Stimulated activated CD4-positive, alpha-beta T cell treated with anti-CD3 and anti-CD28 coated beads, Interleukin-1b, Interleukin-23, amount 100 ng/mL, for 4 hours (primary cell): ENCODE measurements around the gene TYRO3.
"Not testable (repeated sequence)": the region's sequence is repeated elsewhere in the genome, so short reads cannot be mapped to it uniquely, and the experiment has no call there.

Experiments
- DNase-seq, 2 donors: peaks; one replicate each; pipeline ENCODE4 v3.0.0-alpha.2; 2020; ENCODE audit warnings: low read depth in 2 of 2

Gene TYRO3

GRCh38 chr15:41554343-41554742 lies 4.7 kb upstream of the TYRO3 start:
- DNase-seq = no peak

GRCh38 chr15:41554915-41555314 lies 4.1 kb upstream of the TYRO3 start:
- no peak for DNase-seq

- DNase-seq = no peak
Observed at GRCh38 chr15:41556677-41557076, 2.3 kb upstream of the TYRO3 start.

GRCh38 chr15:41557673-41558399 lies 1.2 kb upstream of the TYRO3 start:
- peak; percentile 57 to 59 for DNase-seq

GRCh38 chr15:41559239-41559782 lies 299 bp downstream of the TYRO3 start:
- DNase-seq = no peak

GRCh38 chr15:41560572-41560874 lies 1.5 kb downstream of the TYRO3 start:
- DNase-seq = no peak

- DNase-seq = no peak
Observed at GRCh38 chr15:41561104-41561776, 2.2 kb downstream of the TYRO3 start.

- no peak for DNase-seq
Observed at GRCh38 chr15:41561777-41562145, 2.7 kb downstream of the TYRO3 start.

- no peak for DNase-seq
Observed at GRCh38 chr15:41562244-41562643, 3.2 kb downstream of the TYRO3 start.

GRCh38 chr15:41562784-41563198 lies 3.8 kb downstream of the TYRO3 start:
- DNase-seq = no peak

- no peak for DNase-seq
Observed at GRCh38 chr15:41564286-41564959, 5.4 kb downstream of the TYRO3 start.

GRCh38 chr15:41564960-41565502 lies 6.0 kb downstream of the TYRO3 start:
- DNase-seq = no peak

GRCh38 chr15:41565702-41566101 lies 6.7 kb downstream of the TYRO3 start:
- DNase-seq = no peak

- DNase-seq = no peak
Observed at GRCh38 chr15:41566121-41566885, 7.3 kb downstream of the TYRO3 start.

GRCh38 chr15:41567261-41567660 lies 8.2 kb downstream of the TYRO3 start:
- DNase-seq = no peak

- no peak for DNase-seq
Observed at GRCh38 chr15:41567862-41568261, 8.8 kb downstream of the TYRO3 start.

- no peak for DNase-seq
Observed at GRCh38 chr15:41568350-41569017, 9.5 kb downstream of the TYRO3 start.

GRCh38 chr15:41569232-41569631 lies 10.2 kb downstream of the TYRO3 start:
- not testable (repeated sequence) for DNase-seq

GRCh38 chr15:41570764-41571163 lies 11.8 kb downstream of the TYRO3 start:
- DNase-seq = no peak

- DNase-seq = no peak
Observed at GRCh38 chr15:41571948-41572347, 12.9 kb downstream of the TYRO3 start.

GRCh38 chr15:41572866-41573265 lies 13.9 kb downstream of the TYRO3 start:
- DNase-seq = no peak
